SU-DHL-6 (cell line): Measurements from ENCODE around the gene STK39.

ENCODE experiments used
- CTCF ChIP-seq: fragments of 200-600 bp; sonication (generic); IDR thresholded peaks from one replicate; pipeline ENCODE4 v1.5.1; 2017; ENCODE audit warnings: antibody characterized with exemption, mild to moderate bottlenecking, low read length, moderate library complexity; ENCODE audit not compliant: insufficient read depth, poor library complexity, severe bottlenecking
- EZH2phosphoT487 ChIP-seq: fragments of 200-600 bp; sonication (generic), shearing (Covaris generic); conservative IDR thresholded peaks from 2 replicates; pipeline ENCODE4 v1.6.1; 2018; ENCODE audit warnings: mild to moderate bottlenecking, antibody characterized with exemption, low read length, moderate library complexity, mixed read lengths

- TF ChIP-seq CTCF (no peak), EZH2phosphoT487 (no peak)
Observed at GRCh38 chr2:168169097-168169745, 78.2 kb downstream of the STK39 start.
